ENCODE results near the gene BORCS6. TPM values are rescaled to one million over a fixed set of nuclear protein-coding genes. Genes with fewer than 3 reads are reported as not detected.

The BORCS6 gene
- total RNA-seq, 1 donor from 2014 or later = 5.5 TPM

- DNase-seq (ENCODE audit: low read depth, low spot score) = no peak
- peaks cover 32% of the 10 kb centered on the region for H3K4me1 Mint-ChIP-seq
- TF ChIP-seq, protein P1, sequence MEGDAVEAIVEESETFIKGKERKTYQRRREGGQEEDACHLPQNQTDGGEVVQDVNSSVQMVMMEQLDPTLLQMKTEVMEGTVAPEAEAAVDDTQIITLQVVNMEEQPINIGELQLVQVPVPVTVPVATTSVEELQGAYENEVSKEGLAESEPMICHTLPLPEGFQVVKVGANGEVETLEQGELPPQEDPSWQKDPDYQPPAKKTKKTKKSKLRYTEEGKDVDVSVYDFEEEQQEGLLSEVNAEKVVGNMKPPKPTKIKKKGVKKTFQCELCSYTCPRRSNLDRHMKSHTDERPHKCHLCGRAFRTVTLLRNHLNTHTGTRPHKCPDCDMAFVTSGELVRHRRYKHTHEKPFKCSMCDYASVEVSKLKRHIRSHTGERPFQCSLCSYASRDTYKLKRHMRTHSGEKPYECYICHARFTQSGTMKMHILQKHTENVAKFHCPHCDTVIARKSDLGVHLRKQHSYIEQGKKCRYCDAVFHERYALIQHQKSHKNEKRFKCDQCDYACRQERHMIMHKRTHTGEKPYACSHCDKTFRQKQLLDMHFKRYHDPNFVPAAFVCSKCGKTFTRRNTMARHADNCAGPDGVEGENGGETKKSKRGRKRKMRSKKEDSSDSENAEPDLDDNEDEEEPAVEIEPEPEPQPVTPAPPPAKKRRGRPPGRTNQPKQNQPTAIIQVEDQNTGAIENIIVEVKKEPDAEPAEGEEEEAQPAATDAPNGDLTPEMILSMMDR (conservative IDR thresholded peaks at IDR 0.05) = no peak
- H3K36me3 Mint-ChIP-seq (ENCODE audit: low read depth) = peaks cover 26% of the 10 kb centered on the region
- peaks cover 2% of the 10 kb centered on the region for H3K9me3 Mint-ChIP-seq
- no peak overlapping the region for H3K27ac Mint-ChIP-seq (ENCODE audit: unreplicated experiment)
- H3K27me3 Mint-ChIP-seq (ENCODE audit: low read depth) = peaks cover 2% of the 10 kb centered on the region
- peak overlapping the region; percentile 73 for H3K4me3 Mint-ChIP-seq
Measured at GRCh38 chr17:8204761-8205555, 15.0 kb upstream of the BORCS6 start.

GRCh38 chr17:8192070-8192815, 2.3 kb upstream of the BORCS6 start:
- no peak overlapping the region for H3K27ac Mint-ChIP-seq (ENCODE audit: unreplicated experiment)
- DNase-seq (ENCODE audit: low read depth, low spot score) = peak; percentile 59
- no peak overlapping the region for H3K4me3 Mint-ChIP-seq
- H3K9me3 Mint-ChIP-seq = no peaks in the 10 kb centered on the region
- H3K4me1 Mint-ChIP-seq = peaks cover 15% of the 10 kb centered on the region
- no peaks in the 10 kb centered on the region for H3K36me3 Mint-ChIP-seq (ENCODE audit: low read depth)
- H3K27me3 Mint-ChIP-seq (ENCODE audit: low read depth) = peaks cover 5% of the 10 kb centered on the region
- TF ChIP-seq, protein P1 (conservative IDR thresholded peaks at IDR 0.05) = no peak

DNA sequence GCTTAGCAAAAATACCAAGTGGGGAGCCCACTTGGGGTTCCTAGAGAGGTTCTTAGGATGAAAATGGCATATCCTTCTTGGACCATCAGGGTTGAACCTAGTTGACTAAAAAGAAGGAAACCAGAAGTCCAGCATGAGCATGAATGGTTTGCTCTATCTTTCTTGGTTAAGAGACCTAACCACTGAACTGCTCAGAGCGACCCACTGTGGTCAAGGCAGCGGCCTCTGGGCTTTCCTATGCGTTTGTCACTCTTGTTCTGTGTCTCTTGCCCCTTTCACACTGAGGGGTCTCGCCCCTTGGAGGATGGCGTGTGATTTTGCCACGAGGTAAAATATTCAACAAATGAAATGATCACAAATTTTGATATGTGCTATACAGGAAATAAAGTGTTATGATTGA, 526 bp upstream of the BORCS6 start:
- Mint-ChIP-seq H3K27me3 (ENCODE audit: low read depth) (peaks cover 3% of the 10 kb centered on the region), H3K36me3 (ENCODE audit: low read depth) (no peaks in the 10 kb centered on the region), H3K4me3 (peak overlapping the region; percentile 90), H3K27ac (ENCODE audit: unreplicated experiment) (no peak overlapping the region), H3K4me1 (peaks cover 15% of the 10 kb centered on the region), H3K9me3 (no peaks in the 10 kb centered on the region)
- no peak for DNase-seq (ENCODE audit: low read depth, low spot score)
- TF ChIP-seq, protein P1 (conservative IDR thresholded peaks at IDR 0.05) = no peak

DNA sequence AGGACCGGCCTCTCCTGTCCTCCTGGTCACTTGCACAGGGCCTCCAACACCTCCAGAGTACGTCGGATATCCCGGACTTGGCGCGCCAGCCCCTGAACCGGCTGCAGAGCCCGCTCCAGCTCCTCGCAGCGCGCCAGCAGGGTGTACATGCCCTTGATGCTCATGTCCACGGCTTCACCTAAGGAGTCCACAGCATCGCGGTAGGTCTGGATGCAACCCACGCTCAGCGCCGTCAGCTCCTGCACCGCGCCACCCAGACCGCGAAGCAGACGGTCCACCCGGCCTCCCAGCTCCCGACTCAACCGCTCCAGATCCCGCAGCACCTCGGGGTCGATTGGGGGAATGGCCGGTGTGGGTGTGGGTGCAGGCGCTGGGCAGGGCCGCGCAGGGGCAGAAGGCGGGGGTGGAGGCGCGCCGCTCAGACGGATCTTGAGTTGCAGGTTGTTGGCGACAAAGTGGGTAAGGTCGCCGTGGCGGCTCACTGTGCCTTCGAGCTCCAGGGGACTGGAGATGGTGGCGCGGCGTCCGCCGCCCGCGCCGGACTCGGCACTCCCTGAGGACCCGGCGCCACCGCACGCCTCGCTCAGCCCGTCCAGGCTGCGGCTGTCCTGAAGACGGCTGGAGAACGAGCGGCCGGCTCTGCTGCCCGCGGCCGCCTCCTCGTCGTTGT, 804 bp downstream of the BORCS6 start:
- Mint-ChIP-seq H3K27me3 (ENCODE audit: low read depth) (peaks cover 3% of the 10 kb centered on the region), H3K9me3 (no peaks in the 10 kb centered on the region), H3K4me1 (peaks cover 15% of the 10 kb centered on the region), H3K27ac (ENCODE audit: unreplicated experiment) (no peak overlapping the region), H3K4me3 (peak overlapping the region; percentile 90), H3K36me3 (ENCODE audit: low read depth) (no peaks in the 10 kb centered on the region)
- TF ChIP-seq, protein P1 (conservative IDR thresholded peaks at IDR 0.05) = no peak
- DNase-seq (ENCODE audit: low read depth, low spot score) = no peak

DNA sequence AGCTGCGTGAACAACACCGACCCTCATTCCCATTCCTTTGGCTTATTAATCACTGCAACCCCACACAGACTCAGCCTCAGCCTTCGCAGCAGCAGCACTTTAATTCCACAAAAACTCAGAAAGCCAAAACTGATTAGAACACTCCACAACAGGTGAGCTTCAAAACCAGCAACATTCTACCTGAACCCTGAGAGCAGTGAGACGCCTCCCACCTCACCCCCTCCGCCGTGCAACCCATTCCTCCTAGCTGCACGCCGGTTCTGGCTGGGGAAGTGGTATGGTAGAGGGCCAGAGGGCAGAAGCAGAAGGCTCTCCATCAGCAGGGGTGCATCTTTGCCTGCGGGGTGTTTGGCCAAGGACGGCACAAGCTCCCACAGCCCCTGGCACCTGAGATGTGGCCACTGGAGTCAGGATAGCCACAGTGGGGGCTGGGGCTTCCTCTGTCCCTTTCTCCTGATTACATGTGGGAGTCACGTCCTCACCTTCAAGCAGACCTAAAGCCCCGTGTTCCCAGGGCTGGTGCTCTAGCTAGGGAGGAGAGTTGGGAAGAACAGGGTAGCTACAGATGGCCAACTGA, 1.6 kb downstream of the BORCS6 start:
- H3K4me3 Mint-ChIP-seq = no peak overlapping the region

More for the DNA sequence above, 1.6 kb downstream of the BORCS6 start:
- peaks cover 7% of the 10 kb centered on the region for H3K27me3 Mint-ChIP-seq (ENCODE audit: low read depth)
- no peak for DNase-seq (ENCODE audit: low read depth, low spot score)
- no peak overlapping the region for H3K27ac Mint-ChIP-seq (ENCODE audit: unreplicated experiment)
- no peaks in the 10 kb centered on the region for H3K36me3 Mint-ChIP-seq (ENCODE audit: low read depth)
- H3K9me3 Mint-ChIP-seq = no peaks in the 10 kb centered on the region
- TF ChIP-seq, protein P1 (conservative IDR thresholded peaks at IDR 0.05) = no peak
- H3K4me1 Mint-ChIP-seq = peaks cover 18% of the 10 kb centered on the region
